TTC549 (cell line): ENCODE measurements around the gene PPIC.
"Not testable (repeated sequence)": the region's sequence is repeated elsewhere in the genome, so short reads cannot be mapped to it uniquely, and the experiment has no call there.

Experiments used
- FAIRE-seq: peaks from 2 replicates; lab custom pipeline; 2012; peaks lifted over from hg19 to GRCh38; lab: Jason Lieb, UNC

Gene PPIC

DNA sequence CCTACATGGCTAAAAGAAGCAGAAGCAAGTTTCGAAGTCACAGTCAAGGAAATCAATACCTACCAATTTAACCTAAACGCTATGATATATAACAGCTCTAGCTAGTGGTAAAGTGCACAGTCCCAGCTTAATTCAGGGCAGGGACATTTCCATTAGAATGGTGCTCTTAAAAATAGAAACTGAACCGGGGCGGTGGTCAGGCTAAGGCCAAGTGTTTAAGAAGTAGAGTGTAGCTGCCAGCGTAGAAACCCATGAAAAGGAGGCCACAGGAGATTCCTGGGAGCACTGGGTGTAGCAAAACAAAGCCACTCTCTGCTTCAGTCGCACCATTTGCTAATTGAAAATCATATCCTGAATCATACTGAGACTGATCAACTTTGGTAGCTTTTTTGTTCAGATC lies 28.8 kb downstream of the PPIC start:
- FAIRE-seq = no peak

DNA sequence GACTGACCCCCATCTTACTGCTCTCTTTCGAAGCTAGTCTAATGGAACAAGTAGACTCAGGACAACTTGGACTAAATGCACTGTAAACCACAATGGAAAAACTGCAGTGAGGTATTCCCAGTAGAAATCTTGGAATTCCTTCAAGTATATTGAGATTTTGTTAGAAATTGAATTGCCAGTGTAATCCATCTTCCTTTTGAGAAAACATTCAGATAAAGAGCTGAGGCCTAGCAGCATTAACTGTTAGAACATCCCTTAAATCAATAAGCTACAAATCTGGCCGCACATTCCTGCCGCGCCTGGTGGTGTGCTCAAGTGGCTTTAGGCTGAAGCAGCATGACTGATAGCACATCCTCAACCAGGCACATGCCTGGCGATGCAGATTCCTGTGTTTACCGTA lies 29.3 kb downstream of the PPIC start:
- FAIRE-seq = no peak

DNA sequence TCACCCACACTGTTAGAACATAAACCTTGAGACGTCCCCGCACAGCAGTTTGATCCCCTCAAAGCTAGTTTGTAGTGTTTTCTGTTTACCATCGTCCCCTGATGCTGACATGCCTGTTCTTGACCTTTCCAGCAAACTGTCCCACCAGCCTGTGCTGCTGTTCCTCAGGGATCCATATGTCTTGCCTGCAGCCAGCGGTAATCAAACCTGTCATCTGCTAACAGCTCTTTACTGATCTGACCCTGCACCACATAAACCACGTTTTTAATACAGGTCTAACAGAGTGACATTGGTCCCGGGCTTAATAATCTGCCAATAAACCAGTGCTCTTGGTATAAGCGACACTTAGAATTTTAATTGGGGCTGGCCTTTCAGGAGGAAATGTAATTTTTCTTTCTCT lies 34.7 kb downstream of the PPIC start:
- no peak for FAIRE-seq

DNA sequence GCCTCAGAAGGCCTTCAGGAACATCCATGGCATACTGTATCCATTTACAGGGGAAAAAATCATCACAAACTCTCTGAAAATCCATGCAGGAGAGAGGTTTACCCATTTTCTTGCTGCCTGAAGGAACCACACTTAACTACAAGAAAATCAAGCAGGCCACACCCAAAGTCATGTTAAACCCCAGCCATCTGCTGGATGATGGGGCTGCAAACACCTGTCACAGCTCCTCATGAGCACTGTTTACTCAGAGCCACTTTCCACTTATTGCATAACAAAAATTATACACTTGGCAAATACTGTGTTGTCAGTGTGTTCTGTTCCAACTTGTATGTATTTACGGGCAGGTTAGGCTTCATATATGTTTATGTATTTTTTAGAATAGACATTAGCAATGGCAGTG lies 35.8 kb downstream of the PPIC start:
- no peak for FAIRE-seq

DNA sequence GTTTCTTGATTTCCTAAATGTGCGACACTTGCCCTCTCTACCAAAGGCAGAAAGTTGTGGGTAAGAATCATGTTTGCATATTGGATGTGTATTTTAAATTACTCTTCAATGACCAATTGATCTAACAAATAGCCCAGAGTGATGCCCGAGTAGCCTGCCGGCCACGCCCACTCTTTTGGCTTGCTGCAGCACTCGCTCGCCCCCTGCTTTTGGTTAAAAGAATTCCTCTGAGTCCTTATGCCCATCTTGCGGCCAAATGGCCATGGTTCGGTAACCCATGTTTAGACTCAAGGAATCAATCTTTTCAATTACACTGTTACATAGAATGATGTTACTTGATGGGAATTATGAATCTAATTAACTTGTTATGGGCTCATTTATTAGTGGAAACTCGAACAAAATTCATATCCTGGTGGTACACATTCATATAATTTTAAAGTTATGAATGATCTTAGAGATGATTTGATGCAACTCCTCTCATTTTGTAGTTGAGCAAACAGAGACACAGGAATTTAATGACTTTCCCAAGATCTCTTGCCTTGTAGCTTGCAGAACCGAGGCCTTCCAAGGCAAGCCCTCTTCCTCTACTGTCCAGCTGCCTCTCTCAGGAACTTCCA lies 36.5 kb downstream of the PPIC start:
- FAIRE-seq = no peak

DNA sequence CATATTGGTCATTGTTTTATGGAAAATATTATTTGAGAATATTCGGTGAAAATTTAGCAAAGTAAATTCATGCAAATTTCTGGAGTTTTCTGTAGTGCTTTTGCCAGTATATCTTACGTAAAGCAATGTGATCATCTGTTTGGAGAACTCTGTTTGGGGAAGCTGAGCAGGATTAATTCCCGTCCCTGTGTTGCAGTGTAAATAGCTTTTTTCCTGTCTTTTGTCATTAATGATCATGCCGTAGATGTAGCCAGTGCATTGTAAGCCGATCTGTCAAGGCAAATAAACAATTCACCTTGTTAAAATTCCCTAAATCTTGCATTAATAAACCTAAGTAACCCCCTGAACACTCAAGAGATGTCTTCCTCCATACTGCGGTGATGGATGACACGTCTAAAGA lies 39.2 kb downstream of the PPIC start:
- FAIRE-seq = no peak

DNA sequence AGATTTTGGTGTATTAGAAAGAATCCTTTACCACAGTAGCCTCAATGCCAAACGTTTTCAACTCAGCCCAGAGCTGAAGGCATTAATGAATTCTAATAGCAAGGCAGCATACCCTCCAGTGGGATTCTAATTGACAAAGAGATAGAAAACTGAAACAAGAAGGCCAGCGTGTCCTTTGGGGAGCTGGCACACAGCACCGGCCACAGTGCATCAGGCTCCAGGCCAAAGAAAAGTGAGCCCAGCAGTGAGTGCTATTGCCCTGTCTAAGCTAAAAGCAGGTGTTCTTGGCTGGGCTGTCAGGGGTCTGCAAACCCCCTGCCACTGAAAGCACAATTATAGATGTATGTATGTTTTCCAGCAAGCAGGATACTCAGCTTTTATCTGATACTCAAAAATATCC lies 40.4 kb downstream of the PPIC start:
- no peak for FAIRE-seq

DNA sequence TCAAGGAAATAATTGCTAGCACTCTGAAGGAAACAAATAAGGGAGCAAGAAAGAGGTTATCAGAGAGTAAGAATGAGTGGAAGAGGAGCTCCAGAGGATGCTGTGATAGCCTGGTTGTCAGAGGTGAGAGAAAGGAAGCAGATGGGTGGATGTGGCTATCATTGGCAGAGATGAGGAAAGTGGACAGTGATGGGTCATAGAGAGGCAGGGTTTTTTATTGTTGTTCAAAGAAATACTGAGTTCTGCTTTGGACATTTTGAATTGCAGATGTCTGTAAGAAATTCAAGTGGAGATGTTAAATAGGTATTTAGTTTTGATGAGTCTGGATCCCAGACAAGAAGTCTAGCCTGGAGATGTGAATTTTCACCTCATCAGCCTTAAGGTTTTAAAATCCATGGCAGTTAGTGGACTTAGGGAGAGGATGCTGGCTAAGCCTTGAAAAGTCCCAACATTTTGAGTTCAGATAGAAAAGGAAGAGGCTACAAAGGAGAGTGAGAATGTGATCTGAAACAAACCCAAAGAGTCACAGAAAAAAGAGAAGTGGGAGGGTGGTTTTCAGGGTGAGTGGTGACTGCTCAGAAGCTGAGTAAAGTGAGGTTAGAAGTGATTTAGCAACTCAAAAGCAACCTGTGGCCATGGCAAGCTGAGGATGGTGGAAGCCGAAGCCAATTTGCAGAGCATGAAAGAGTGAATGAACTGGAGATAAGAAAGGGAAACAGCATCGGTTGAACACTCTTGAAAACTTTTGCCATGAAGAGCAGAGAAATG lies 50.4 kb downstream of the PPIC start:
- no peak for FAIRE-seq

DNA sequence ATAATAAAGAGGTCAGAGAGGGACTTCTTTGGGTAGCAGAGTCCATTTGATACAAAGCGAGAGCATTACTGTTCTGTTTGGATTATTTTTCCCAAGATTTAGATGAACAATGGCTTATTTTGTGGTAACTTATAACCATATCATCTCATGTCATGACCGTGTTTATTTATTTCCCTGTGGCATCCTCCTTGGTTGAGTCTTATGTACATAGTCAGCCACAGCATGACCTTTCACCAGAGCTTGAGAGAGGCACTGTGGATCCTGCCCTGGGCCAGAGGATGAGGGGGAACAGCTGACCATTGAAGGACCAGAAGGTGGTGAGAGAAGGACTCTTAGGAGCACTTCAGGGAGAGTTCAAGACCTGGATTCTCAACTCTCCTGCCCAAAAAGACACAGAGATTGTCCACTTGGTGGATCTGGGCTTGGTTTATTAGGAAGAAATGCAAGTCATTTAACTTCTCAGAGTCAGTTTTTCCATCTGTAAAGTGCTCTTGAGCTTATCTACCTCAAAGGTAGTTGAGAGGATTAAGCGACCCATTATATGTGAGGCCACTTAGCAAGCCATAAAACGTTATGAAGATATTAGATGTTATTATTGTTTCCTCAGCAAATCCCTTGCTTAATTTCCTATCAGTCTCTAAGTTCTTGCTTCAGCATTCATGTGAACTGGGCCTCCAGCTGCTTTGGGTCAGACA lies 51.4 kb downstream of the PPIC start:
- FAIRE-seq = no peak

DNA sequence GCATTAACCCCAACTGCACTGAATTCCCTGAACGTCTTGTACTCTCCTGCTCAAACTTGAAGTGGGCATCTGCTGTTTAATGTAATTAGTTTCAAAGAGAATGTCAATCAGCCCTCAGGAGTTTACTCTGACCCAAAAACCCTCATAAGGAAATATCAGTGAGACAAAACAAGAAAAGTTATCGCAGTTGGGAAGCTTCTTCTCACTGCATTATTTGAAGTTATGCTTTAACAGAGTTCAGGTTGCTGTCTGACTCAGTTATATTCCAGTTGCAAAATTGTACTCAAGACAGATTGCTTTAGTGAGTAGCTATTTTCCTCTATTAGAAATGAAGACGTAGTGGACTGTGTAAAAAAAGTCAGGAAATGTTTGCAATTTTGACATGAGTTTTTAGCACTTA lies 52.1 kb downstream of the PPIC start:
- FAIRE-seq = no peak

DNA sequence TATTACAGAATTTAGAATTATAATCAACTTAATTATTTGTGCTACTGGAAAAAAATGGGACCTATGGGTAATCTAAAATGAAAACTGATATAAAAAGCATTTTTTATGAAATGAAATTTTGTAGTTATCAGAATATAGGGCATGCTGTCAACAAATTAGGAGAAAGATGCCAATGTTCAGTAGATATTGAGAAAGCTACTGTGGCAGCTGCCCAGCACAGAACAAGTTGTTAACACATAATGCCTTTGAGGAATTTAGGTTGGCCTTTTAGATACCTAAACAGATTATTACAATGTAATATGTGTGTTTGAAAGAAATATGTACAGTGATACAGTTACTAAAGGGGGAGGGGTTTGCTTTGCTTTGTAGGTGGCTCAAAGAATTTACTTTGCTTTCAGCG lies 54.1 kb downstream of the PPIC start:
- FAIRE-seq = no peak

DNA sequence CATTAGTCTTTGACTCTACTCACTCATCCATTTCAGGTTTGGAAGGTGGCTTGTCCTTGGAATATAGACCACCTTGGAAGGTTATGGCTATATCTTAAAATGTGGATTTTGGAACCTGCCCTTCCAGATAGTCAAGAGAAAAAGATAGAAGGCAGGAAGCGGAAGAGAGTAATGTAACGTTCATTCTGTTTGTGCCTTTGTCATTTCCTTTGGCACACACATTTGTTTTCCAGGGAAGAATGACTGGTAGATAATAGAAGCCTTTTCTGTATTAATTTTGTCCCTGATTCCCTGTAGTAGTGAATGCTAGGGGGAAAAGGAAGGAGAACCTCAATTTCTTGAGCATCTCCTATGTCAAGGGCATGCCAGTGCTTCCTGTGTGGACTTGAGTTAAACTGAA lies 54.7 kb downstream of the PPIC start:
- FAIRE-seq = no peak

DNA sequence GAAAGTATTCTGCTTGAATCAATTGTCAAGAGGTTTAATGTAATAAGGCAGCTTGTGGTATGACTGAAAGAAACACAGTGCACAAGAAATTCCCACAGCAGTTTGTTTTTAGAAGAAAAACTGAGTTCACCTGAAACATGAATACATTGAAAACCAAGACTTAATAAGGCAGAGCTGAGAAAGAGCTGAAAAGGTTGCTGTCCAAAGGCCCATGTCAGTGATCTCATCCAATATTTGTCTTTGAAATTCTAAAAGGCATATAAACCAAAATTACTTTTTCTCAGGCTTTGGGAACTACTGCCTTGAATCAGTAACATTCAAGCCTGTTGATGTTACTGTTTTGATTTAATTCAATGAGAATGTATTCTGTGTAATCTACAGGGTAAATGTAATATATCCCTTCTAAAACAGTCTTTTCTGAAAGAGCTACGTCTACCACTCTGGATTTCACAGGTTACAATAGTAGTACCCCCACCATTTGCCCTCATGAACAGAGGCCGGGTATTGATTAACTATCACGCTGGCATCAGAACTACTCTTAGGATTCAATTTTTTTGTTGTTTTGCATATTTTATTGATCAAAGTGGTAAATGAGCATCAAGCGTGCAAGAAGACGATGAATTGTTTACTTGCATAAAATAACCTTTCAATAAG lies 57.8 kb downstream of the PPIC start:
- FAIRE-seq = no peak

DNA sequence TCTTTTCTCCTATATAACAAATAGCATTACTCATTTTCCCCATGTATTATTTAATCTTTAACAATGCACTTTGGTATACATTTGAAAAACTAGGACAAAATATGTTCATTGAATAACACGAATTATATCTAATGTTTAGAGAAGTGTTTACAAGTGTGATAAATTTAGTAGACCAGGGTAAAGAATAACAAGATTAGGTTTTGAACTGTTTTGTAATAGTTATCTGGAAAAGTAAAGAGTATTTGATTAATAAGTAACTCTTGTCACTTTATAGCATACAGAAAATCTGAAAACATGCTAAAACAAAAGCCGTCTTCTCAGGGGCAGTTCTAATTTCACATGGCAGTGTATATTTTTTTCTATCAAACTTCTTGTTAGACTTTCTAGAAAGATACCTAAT lies 58.5 kb downstream of the PPIC start:
- no peak for FAIRE-seq

DNA sequence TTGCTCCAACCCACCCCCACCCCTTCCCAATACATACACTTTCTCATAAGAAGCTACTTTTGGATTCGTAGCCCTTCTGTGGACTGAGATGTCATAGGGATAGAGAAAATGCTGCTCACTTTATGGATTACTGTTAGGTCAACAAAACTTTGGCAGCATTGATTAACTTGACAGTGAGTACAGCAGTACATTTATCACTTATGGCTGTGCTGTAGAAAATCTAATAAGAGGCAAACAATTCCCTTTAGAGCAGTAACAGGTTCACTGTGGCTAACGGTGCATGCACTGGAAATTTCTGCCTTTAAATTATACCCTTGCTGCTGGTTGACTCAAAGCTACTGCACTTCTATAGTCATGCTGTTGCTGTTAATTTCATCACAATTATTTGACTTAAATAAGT lies 59.2 kb downstream of the PPIC start:
- no peak for FAIRE-seq

DNA sequence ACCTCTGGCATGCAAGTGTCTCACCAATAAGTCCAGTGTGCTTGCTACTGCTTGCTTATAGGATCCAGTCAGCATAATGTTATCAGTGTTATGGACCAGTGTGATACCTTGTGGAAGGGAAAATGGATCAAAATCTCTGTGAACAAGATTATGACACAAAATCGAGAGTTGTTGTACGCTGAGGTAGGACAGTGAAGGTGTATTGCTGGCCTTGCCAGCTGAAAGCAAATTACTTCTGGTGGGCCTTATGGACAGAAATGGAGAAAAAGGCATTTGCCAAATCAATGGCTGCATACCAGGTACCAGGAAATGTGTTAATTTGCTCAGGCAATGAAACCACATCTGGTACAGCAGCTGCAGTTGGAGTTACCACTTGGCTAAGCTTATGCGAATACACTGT lies 62.3 kb downstream of the PPIC start:
- not testable (repeated sequence) for FAIRE-seq

DNA sequence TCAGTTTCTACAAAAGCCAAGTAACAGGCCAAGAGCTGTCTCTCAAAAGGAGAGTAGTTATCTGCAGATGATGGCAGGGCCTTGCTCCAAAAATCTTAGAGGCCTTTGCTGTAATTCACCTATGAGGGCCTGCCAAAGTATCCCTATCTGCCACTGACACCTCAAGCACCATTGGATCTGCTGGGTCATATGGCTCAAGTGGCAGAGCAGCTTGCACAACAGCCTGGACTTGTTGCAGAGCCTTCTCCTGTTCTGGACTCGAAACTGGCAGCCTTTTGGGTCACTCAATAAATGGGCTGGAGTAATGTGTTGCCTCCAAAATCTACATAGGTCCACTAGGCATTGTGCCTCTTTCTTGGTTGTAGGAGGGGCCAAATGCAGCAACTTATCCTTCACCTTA lies 62.8 kb downstream of the PPIC start:
- FAIRE-seq = not testable (repeated sequence)
